ENCODE results near the gene ZSWIM2.
"Not testable (repeated sequence)": the region's sequence is repeated elsewhere in the genome, so short reads cannot be mapped to it uniquely, and the experiment has no call there.

The ZSWIM2 gene

DNA sequence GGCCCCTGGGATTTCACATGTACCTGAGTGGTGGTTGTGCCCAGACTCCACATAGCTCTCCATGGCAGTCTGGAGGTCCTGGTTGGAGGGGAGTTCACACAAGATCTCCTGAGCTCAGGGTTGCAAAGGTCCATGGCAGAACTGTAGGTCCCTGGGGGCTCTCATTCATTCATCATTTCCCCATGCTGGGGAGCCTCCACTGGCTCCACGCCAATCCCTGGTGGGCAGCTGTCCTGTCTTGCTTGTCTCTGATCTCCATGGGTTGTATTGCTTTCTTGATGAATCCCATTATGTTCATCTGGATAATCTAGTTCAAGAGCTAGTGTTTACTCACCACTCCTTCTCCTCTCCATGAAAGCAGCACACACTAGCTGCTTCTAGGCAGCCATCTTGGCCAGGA lies 42.4 kb downstream of the ZSWIM2 start:
- Histone ChIP-seq H3K4me3 (ENCODE audit: insufficient read depth in 1 of 2, low read depth in 1 of 2, low read length in 2 of 2) (no peak overlapping the region), H3K23ac (ENCODE audit: low read length in 2 of 2) (no peak overlapping the region), H2BK15ac (ENCODE audit: low read depth, poor library complexity, severe bottlenecking) (no peak overlapping the region), H3K4me1 (ENCODE audit: control insufficient read depth, insufficient read depth, low read depth, low read length) (no peaks in the 10 kb centered on the region), H2BK12ac (ENCODE audit: low read length in 2 of 2) (no peak overlapping the region), H2AFZ (ENCODE audit: low read depth, low read length) (no peak overlapping the region), H3K9me3 (ENCODE audit: control insufficient read depth, low read length) (peaks cover 18% of the 10 kb centered on the region), H3K4ac (ENCODE audit: low read depth in 1 of 2, low read length in 2 of 2) (no peak overlapping the region), H3K4me2 (ENCODE audit: low read length, poor library complexity, severe bottlenecking) (no peak overlapping the region), H2BK5ac (ENCODE audit: low read depth, low read length, poor library complexity, severe bottlenecking) (no peak overlapping the region), H3K9ac (ENCODE audit: low read length) (no peak overlapping the region), H2AK5ac (ENCODE audit: low read length, severe bottlenecking) (no peak overlapping the region), H3K18ac (ENCODE audit: low read depth in 1 of 2, low read length in 2 of 2) (no peak overlapping the region), H3K27me3 (ENCODE audit: control insufficient read depth in 1 of 2, insufficient read depth in 1 of 2, low read length in 2 of 2) (peaks cover 0 to 4% of the 10 kb centered on the region in 2 experiments), H4K8ac (ENCODE audit: low read length) (no peak overlapping the region), H3K36me3 (ENCODE audit: control insufficient read depth in 1 of 2, insufficient read depth in 2 of 2, low read depth in 1 of 2, low read length in 2 of 2) (no peaks in the 10 kb centered on the region), H3K79me1 (replicated peaks; ENCODE audit: low read length, poor library complexity, severe bottlenecking) (no peaks in the 10 kb centered on the region), H2BK120ac (ENCODE audit: low read depth, low read length) (no peak overlapping the region), H4K91ac (ENCODE audit: low read length) (no peak overlapping the region), H3K27ac (ENCODE audit: low read length, poor library complexity, severe bottlenecking) (no peak overlapping the region), H3K14ac (ENCODE audit: low read length in 2 of 2) (no peak overlapping the region)
- DNase-seq: no peak
- 75% methylated on average over 1 of the region's 1 CpG for WGBS

DNA sequence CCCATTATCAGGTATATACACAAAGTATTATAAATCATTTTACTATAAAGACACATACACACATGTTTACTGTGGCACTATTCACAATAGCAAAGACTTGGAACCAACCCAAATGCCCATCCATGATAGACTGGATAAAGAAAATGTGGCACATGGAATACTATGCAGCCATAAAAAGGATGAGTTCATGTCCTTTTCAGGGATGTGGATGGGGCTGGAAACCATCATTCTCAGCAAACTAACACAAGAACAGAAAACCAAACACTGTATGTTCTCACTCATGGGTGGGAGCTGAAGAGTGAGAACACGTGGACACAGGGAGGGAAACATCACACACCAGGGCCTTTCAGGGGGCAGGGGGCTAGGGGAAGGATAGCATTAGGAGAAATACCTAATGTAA lies 50.4 kb downstream of the ZSWIM2 start:
- H3K79me1 ChIP-seq (replicated peaks; ENCODE audit: low read length, poor library complexity, severe bottlenecking); H2AFZ ChIP-seq (ENCODE audit: low read depth, low read length); H3K36me3 ChIP-seq (ENCODE audit: control insufficient read depth in 1 of 2, insufficient read depth in 2 of 2, low read depth in 1 of 2, low read length in 2 of 2); H3K27me3 ChIP-seq (ENCODE audit: control insufficient read depth in 1 of 2, insufficient read depth in 1 of 2, low read length in 2 of 2); H3K18ac ChIP-seq (ENCODE audit: low read depth in 1 of 2, low read length in 2 of 2); H2BK120ac ChIP-seq (ENCODE audit: low read depth, low read length); H3K9ac ChIP-seq (ENCODE audit: low read length); H3K9me3 ChIP-seq (ENCODE audit: control insufficient read depth, low read length); DNase-seq; H2BK5ac ChIP-seq (ENCODE audit: low read depth, low read length, poor library complexity, severe bottlenecking); H4K8ac ChIP-seq (ENCODE audit: low read length); H3K4me1 ChIP-seq (ENCODE audit: control insufficient read depth, insufficient read depth, low read depth, low read length); H2AK5ac ChIP-seq (ENCODE audit: low read length, severe bottlenecking); H3K14ac ChIP-seq (ENCODE audit: low read length in 2 of 2); H2BK12ac ChIP-seq (ENCODE audit: low read length in 2 of 2); H3K4ac ChIP-seq (ENCODE audit: low read depth in 1 of 2, low read length in 2 of 2); H3K27ac ChIP-seq (ENCODE audit: low read length, poor library complexity, severe bottlenecking); H3K4me2 ChIP-seq (ENCODE audit: low read length, poor library complexity, severe bottlenecking); H3K23ac ChIP-seq (ENCODE audit: low read length in 2 of 2); H3K4me3 ChIP-seq (ENCODE audit: insufficient read depth in 1 of 2, low read depth in 1 of 2, low read length in 2 of 2); H4K91ac ChIP-seq (ENCODE audit: low read length); H2BK15ac ChIP-seq (ENCODE audit: low read depth, poor library complexity, severe bottlenecking): not testable (repeated sequence)
- 100% methylated on average over 1 of the region's 1 CpG for WGBS

DNA sequence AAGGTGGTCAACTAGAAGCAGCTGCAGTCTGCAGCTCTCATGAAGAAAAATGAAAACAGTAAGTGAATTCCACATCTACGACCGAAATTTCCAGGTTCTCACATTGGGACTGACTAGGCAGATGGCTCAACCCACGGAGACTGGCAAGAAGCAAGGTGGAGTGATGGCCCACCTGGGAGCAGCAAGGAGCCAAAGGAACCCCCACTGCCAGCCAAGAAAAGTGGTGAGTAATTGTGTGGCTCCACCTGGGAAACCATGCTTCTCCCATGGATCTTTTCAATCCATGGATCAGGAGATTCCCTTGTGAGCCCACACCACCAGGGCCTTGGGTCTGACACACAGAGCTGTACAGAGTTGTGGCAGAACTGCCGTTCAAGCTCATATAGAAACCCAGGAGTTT lies 64.0 kb downstream of the ZSWIM2 start:
- Histone ChIP-seq H3K23ac (ENCODE audit: low read length in 2 of 2) (no peak overlapping the region), H3K9me3 (ENCODE audit: control insufficient read depth, low read length) (peaks cover 45% of the 10 kb centered on the region), H2BK12ac (ENCODE audit: low read length in 2 of 2) (no peak overlapping the region), H4K8ac (ENCODE audit: low read length) (no peak overlapping the region), H3K4me1 (ENCODE audit: control insufficient read depth, insufficient read depth, low read depth, low read length) (no peaks in the 10 kb centered on the region), H3K9ac (ENCODE audit: low read length) (no peak overlapping the region), H2AK5ac (ENCODE audit: low read length, severe bottlenecking) (no peak overlapping the region), H3K4ac (ENCODE audit: low read depth in 1 of 2, low read length in 2 of 2) (no peak overlapping the region), H3K27ac (ENCODE audit: low read length, poor library complexity, severe bottlenecking) (no peak overlapping the region), H4K91ac (ENCODE audit: low read length) (no peak overlapping the region), H3K79me1 (replicated peaks; ENCODE audit: low read length, poor library complexity, severe bottlenecking) (no peaks in the 10 kb centered on the region), H3K14ac (ENCODE audit: low read length in 2 of 2) (no peak overlapping the region), H3K4me2 (ENCODE audit: low read length, poor library complexity, severe bottlenecking) (no peak overlapping the region), H3K18ac (ENCODE audit: low read depth in 1 of 2, low read length in 2 of 2) (no peak overlapping the region), H2AFZ (ENCODE audit: low read depth, low read length) (no peak overlapping the region), H2BK5ac (ENCODE audit: low read depth, low read length, poor library complexity, severe bottlenecking) (no peak overlapping the region), H3K4me3 (ENCODE audit: insufficient read depth in 1 of 2, low read depth in 1 of 2, low read length in 2 of 2) (no peak overlapping the region), H2BK120ac (ENCODE audit: low read depth, low read length) (no peak overlapping the region), H2BK15ac (ENCODE audit: low read depth, poor library complexity, severe bottlenecking) (no peak overlapping the region), H3K36me3 (ENCODE audit: control insufficient read depth in 1 of 2, insufficient read depth in 2 of 2, low read depth in 1 of 2, low read length in 2 of 2) (no peaks in the 10 kb centered on the region), H3K27me3 (ENCODE audit: control insufficient read depth in 1 of 2, insufficient read depth in 1 of 2, low read length in 2 of 2) (no peaks in the 10 kb centered on the region)
- WGBS: 79% methylated on average over 4 of the region's 4 CpGs
- DNase-seq: no peak

DNA sequence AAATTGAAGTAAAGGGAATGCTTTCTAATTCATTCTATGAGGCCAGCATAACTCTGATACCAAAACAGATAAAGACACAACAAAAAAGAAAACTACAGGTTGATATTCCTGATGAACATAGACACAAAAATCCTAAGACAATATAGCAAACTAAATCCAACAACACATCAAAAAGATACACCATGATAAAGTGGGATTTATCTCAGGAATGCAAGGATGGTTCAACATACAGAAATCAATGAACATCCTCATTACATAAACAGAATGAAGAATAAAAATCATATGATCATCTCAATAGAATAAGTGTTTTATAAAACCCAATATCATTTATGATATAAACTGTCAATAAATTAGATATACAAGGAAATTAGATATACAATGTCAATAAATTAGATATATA lies 65.7 kb downstream of the ZSWIM2 start:
- no peaks in the 10 kb centered on the region for H3K27me3 ChIP-seq (ENCODE audit: control insufficient read depth in 1 of 2, insufficient read depth in 1 of 2, low read length in 2 of 2)
- no peak for DNase-seq
- no peak overlapping the region for H2AFZ ChIP-seq (ENCODE audit: low read depth, low read length)
- no peak overlapping the region for H4K8ac ChIP-seq (ENCODE audit: low read length)
- no peaks in the 10 kb centered on the region for H3K36me3 ChIP-seq (ENCODE audit: control insufficient read depth in 1 of 2, insufficient read depth in 2 of 2, low read depth in 1 of 2, low read length in 2 of 2)
- H3K4me1 ChIP-seq (ENCODE audit: control insufficient read depth, insufficient read depth, low read depth, low read length): no peaks in the 10 kb centered on the region
- H2BK5ac ChIP-seq (ENCODE audit: low read depth, low read length, poor library complexity, severe bottlenecking): no peak overlapping the region
- no peak overlapping the region for H3K4me3 ChIP-seq (ENCODE audit: insufficient read depth in 1 of 2, low read depth in 1 of 2, low read length in 2 of 2)
- H2AK5ac ChIP-seq (ENCODE audit: low read length, severe bottlenecking): no peak overlapping the region
- H4K91ac ChIP-seq (ENCODE audit: low read length): no peak overlapping the region
- no peak overlapping the region for H3K4ac ChIP-seq (ENCODE audit: low read depth in 1 of 2, low read length in 2 of 2)
- no peak overlapping the region for H3K23ac ChIP-seq (ENCODE audit: low read length in 2 of 2)
- no peak overlapping the region for H2BK12ac ChIP-seq (ENCODE audit: low read length in 2 of 2)
- no peak overlapping the region for H3K27ac ChIP-seq (ENCODE audit: low read length, poor library complexity, severe bottlenecking)
- H3K14ac ChIP-seq (ENCODE audit: low read length in 2 of 2): no peak overlapping the region
- H3K18ac ChIP-seq (ENCODE audit: low read depth in 1 of 2, low read length in 2 of 2): no peak overlapping the region
- H3K9ac ChIP-seq (ENCODE audit: low read length): no peak overlapping the region
- H2BK120ac ChIP-seq (ENCODE audit: low read depth, low read length): no peak overlapping the region
- H3K79me1 ChIP-seq (replicated peaks; ENCODE audit: low read length, poor library complexity, severe bottlenecking): no peaks in the 10 kb centered on the region
- H3K9me3 ChIP-seq (ENCODE audit: control insufficient read depth, low read length): peaks cover 40% of the 10 kb centered on the region
- no peak overlapping the region for H2BK15ac ChIP-seq (ENCODE audit: low read depth, poor library complexity, severe bottlenecking)
- H3K4me2 ChIP-seq (ENCODE audit: low read length, poor library complexity, severe bottlenecking): no peak overlapping the region

All from mesenchymal stem cell (in vitro differentiated cells and primary cell).